GM12878 (cell line): ENCODE results near the gene SRRM3.

Experiments used
- BRCA1 ChIP-seq: IDR thresholded peaks from 2 replicates; pipeline ENCODE4 v1.6.1; 2011; ENCODE audit warnings: low read depth, low read length, improper control_type of control experiment
- POLR2AphosphoS5 ChIP-seq: IDR thresholded peaks from 2 replicates; pipeline ENCODE4 v1.6.1; 2011; ENCODE audit warnings: mild to moderate bottlenecking, low read length, inconsistent platforms
- RCOR1 ChIP-seq: conservative IDR thresholded peaks from 2 replicates; pipeline ENCODE4 v1.6.1; 2012; ENCODE audit warnings: low read depth, low read length, improper control_type of control experiment
- USF2 ChIP-seq: IDR thresholded peaks from 2 replicates; pipeline ENCODE4 v1.6.1; 2011; ENCODE audit warnings: low read depth, low read length, improper control_type of control experiment, borderline replicate concordance

GRCh38 chr7:76225379-76225778 lies 23.7 kb downstream of the SRRM3 start:
- TF ChIP-seq POLR2AphosphoS5 (no peak), USF2 (no peak), BRCA1 (no peak), RCOR1 (no peak)
